ENCODE results near the gene RAB42.
"Not testable (repeated sequence)": the region's sequence is repeated elsewhere in the genome, so short reads cannot be mapped to it uniquely, and the experiment has no call there.

Gene RAB42

GRCh38 chr1:28586585-28587391, 5.3 kb upstream of the RAB42 start:
- not testable (repeated sequence) for DNase-seq (ENCODE audit: low read depth)

GRCh38 chr1:28592321-28593071, 431 bp downstream of the RAB42 start:
- DNase-seq (ENCODE audit: low read depth), result no peak

- not testable (repeated sequence) for DNase-seq (ENCODE audit: low read depth)
Observed at GRCh38 chr1:28593988-28594356, 1.9 kb downstream of the RAB42 start.

- not testable (repeated sequence) for DNase-seq (ENCODE audit: low read depth)
Observed at GRCh38 chr1:28594686-28595411, 2.8 kb downstream of the RAB42 start.

DNA sequence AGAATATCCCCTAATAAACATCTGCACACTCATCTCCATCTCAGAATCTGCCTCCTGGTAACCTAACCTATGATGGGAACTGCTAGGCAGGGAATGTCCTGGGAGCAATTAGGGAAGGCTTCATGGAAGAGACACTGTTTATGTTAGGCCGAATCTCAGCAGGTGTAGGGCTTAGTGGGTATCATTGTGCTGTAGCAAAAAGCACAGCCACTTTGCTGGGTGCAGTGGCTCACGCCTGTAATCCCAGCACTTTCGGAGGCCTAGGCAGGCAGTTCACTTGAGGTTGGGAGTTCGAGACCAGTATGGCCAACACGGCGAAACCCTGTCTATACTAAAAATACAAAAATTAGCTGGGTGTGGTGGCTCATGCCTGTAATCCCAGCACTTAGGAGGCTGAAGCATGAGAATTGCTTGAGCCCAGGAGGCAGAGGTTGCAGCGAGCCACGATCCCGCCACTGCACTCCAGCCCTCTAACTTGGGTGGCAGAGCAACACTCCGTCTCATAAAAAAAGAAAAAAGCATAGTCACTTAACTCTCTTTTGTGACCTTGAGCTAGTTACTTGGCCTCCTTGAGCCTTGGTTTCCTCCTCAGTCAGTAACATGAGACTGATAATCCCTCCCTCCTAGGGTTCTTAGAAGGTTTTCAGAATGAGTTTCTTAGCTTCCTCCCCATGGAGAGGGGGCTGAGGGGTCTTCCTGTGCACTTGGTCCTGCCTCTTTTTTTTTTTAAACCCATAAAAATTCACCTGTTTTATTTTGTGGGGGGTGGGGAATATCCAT, 3.5 kb downstream of the RAB42 start:
- no peak for DNase-seq (ENCODE audit: low read depth)

- DNase-seq (ENCODE audit: low read depth), result not testable (repeated sequence)
Observed at GRCh38 chr1:28596276-28596675, 4.2 kb downstream of the RAB42 start.

GRCh38 chr1:28601696-28602095, 9.6 kb downstream of the RAB42 start:
- DNase-seq (ENCODE audit: low read depth), result peak; percentile 85

GRCh38 chr1:28602536-28603439, 10.7 kb downstream of the RAB42 start:
- peak; percentile 81 for DNase-seq (ENCODE audit: low read depth)

DNA sequence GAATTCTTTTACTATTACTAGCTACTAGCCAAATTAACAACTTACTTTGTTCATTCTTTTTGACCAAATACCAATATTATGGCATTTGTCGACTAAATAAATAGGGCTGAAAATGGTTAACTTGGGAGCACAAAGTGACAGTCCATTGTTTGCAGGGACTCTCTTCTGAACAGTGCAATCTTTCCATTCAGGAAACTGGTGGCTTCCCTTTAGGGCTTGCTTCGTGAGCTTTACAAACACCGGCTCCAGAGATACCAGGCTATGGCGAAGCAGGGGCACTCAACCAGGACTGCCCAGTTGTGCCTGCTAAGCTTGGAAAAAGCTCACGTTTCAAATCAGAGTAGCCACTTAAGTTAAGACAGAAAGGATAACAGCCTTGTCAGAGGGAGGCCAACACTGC, 12.3 kb downstream of the RAB42 start:
- DNase-seq (ENCODE audit: low read depth), result no peak

GRCh38 chr1:28604962-28605361, 12.9 kb downstream of the RAB42 start:
- DNase-seq (ENCODE audit: low read depth), result no peak

GRCh38 chr1:28606771-28607170, 14.7 kb downstream of the RAB42 start:
- DNase-seq (ENCODE audit: low read depth), result no peak

GRCh38 chr1:28613175-28613574, 21.1 kb downstream of the RAB42 start:
- DNase-seq (ENCODE audit: low read depth), result no peak

- no peak for DNase-seq (ENCODE audit: low read depth)
Observed at GRCh38 chr1:28631713-28632112, 39.6 kb downstream of the RAB42 start.

DNA sequence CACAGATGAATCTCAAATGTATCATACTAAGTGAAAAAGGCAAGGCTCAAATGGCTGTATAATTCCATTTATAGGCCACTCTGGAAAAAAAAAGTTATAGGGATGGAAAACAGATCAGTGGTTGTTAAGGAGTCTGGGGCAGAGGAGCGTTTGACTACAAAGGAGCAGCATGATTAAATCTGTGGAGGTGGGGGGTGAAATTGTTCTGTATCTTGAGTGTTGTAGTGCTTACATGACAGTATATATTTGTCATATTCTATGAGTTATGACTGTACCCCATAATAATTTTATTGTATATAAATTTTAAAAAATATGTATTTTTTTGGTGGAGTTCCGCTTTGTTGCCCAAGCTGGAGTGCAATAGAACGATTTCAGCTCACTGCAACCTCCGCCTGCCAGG, 40.5 kb downstream of the RAB42 start:
- no peak for DNase-seq (ENCODE audit: low read depth)

- DNase-seq (ENCODE audit: low read depth), result no peak
Observed at GRCh38 chr1:28640766-28641165, 48.7 kb downstream of the RAB42 start.

DNA sequence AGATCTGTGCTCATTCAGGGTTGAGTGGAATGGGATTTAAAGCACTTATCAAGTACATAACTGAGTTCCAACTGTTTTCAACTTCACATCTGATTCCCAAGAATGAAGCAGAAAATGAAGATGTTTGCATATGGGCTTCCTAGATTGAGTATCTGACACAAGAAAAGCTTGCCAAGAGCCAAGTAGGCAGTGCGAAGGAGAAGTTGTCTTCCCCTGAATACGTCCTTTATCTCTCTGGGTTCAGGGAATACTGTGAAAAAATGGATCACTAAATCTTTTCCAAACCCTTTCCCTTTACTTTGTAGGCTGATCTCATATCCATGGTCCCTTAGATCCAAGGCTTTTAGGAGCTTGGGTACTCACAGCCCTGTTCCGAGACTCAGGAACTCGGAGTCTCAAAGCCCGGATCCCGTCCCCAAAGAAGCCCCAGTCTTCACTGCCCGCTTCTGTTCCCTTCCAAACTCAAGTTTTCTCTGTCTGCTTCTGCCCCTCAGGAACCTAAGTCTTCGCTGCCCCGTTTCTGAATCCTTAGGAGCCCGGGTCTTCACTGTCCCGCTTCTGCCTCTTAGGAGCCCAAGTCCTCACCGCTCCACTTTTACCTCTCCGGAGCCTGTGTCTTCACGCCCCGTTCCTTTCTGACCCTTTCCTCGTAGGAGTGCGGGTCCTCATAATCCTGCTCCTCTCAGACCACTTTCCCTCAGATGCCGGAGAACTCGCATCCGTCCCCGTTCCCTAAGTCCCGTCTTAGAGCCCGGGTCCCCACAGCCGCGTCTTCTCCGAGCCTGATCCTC, 50.2 kb downstream of the RAB42 start:
- DNase-seq (ENCODE audit: low read depth), result peak; percentile 10

GRCh38 chr1:28642847-28643635, 51.0 kb downstream of the RAB42 start, which contains the start of gene TAF12:
TSS of gene TAF12 (minus strand) at chr1:28643067. CDS start at chr1:28622081, 20,986 bp downstream.
- peak; percentile 87 for DNase-seq (ENCODE audit: low read depth)

GRCh38 chr1:28644494-28644893, 52.4 kb downstream of the RAB42 start:
- DNase-seq (ENCODE audit: low read depth), result no peak
